ENCODE measurements around the gene XAB2.

DNA sequence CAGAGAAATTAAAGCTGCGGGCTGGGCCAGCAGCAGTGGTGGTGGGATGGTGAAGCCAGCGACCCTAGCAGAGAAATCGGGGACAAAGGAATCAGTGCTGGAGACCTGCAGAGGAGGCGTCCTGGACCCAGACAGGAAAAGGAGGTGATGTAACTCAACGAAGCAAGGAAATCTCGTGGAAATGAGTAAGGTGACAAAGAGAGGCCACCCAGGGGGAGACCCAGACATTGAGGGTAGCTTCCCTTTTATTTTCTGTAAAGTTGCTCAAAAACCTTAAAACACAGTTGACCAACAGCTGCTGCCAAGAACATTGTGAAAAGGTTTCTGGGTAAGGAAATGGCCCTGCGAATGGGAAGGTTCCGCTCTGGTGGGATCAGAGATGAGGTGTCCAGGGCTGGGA lies 26.2 kb upstream of the XAB2 start:
- TF ChIP-seq, protein P1, sequence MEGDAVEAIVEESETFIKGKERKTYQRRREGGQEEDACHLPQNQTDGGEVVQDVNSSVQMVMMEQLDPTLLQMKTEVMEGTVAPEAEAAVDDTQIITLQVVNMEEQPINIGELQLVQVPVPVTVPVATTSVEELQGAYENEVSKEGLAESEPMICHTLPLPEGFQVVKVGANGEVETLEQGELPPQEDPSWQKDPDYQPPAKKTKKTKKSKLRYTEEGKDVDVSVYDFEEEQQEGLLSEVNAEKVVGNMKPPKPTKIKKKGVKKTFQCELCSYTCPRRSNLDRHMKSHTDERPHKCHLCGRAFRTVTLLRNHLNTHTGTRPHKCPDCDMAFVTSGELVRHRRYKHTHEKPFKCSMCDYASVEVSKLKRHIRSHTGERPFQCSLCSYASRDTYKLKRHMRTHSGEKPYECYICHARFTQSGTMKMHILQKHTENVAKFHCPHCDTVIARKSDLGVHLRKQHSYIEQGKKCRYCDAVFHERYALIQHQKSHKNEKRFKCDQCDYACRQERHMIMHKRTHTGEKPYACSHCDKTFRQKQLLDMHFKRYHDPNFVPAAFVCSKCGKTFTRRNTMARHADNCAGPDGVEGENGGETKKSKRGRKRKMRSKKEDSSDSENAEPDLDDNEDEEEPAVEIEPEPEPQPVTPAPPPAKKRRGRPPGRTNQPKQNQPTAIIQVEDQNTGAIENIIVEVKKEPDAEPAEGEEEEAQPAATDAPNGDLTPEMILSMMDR (IDR thresholded peaks at IDR 0.05 in 4 of 5, conservative IDR thresholded peaks at IDR 0.05 in 1 of 5) = no peak
- TF ChIP-seq POLR2A (IDR thresholded peaks at IDR 0.05) = no peak
